ENCODE results near the gene FKRP.

Gene FKRP

GRCh38 chr19:46719629-46720502 lies 26.0 kb upstream of the FKRP start:
- peak; percentile 21 for DNase-seq

GRCh38 chr19:46720503-46721239 lies 25.2 kb upstream of the FKRP start:
- DNase-seq, result no peak

- DNase-seq, result no peak
Measured at GRCh38 chr19:46721269-46722003, 24.4 kb upstream of the FKRP start.

GRCh38 chr19:46722004-46722380 lies 23.9 kb upstream of the FKRP start:
- DNase-seq, result no peak

GRCh38 chr19:46722421-46723022 lies 23.3 kb upstream of the FKRP start:
- DNase-seq, result no peak

GRCh38 chr19:46723023-46723461 lies 22.8 kb upstream of the FKRP start:
- no peak for DNase-seq

- no peak for DNase-seq
Measured at GRCh38 chr19:46723471-46723870, 22.4 kb upstream of the FKRP start.

GRCh38 chr19:46724468-46724867 lies 21.4 kb upstream of the FKRP start:
- no peak for DNase-seq

GRCh38 chr19:46725036-46725820 lies 20.6 kb upstream of the FKRP start:
- DNase-seq, result no peak

GRCh38 chr19:46725859-46726393 lies 19.9 kb upstream of the FKRP start:
- no peak for DNase-seq

GRCh38 chr19:46726551-46726950 lies 19.3 kb upstream of the FKRP start:
- no peak for DNase-seq

- no peak for DNase-seq
Measured at GRCh38 chr19:46726971-46727501, 18.8 kb upstream of the FKRP start.

- DNase-seq, result no peak
Measured at GRCh38 chr19:46727757-46728156, 18.1 kb upstream of the FKRP start.

GRCh38 chr19:46728208-46728607 lies 17.6 kb upstream of the FKRP start:
- DNase-seq, result no peak

GRCh38 chr19:46728693-46729339 lies 17.0 kb upstream of the FKRP start:
- peak; percentile 62 for DNase-seq

GRCh38 chr19:46729696-46730095 lies 16.2 kb upstream of the FKRP start:
- DNase-seq, result no peak

- no peak for DNase-seq
Measured at GRCh38 chr19:46730187-46730586, 15.7 kb upstream of the FKRP start.

- DNase-seq, result no peak
Measured at GRCh38 chr19:46730595-46730994, 15.3 kb upstream of the FKRP start.

GRCh38 chr19:46731007-46731501 lies 14.8 kb upstream of the FKRP start:
- DNase-seq, result peak; percentile 54

GRCh38 chr19:46731584-46731983 lies 14.3 kb upstream of the FKRP start:
- no peak for DNase-seq

Data from hematopoietic multipotent progenitor cell treated with erythropoietin and hydrocortisone succinate and interleukin-3 and kit ligand, for 8 days (in vitro differentiated cells).